GM23338 (cell line): Measurements from ENCODE around the gene FCGBP. TPM values are rescaled to one million over a fixed set of nuclear protein-coding genes. Genes with fewer than 3 reads are reported as not detected.

Source experiments
- ATAC-seq: fragments of 200-7000 bp; cut with Tn5 transposase; 3 replicates; pipeline ENCODE4 v1.9.1; 2020
- DNase-seq: peaks from one replicate; pipeline ENCODE4 v3.0.0-alpha.2; 2015; ENCODE audit warnings: low spot score
- H2AFZ ChIP-seq: fragments of 200-600 bp; sonication (generic); 2 replicates; pipeline ENCODE4 v1.8.0; 2016; ENCODE audit warnings: antibody characterized with exemption, mild to moderate bottlenecking, moderate library complexity
- H3F3A ChIP-seq: fragments of 200-600 bp; sonication (generic); replicated peaks from 2 replicates; pipeline ENCODE4 v1.8.0; 2017; ENCODE audit warnings: antibody characterized with exemption, mixed run types, low read depth
- H3K27ac ChIP-seq: fragments of 200-600 bp; sonication (generic); 2 replicates; pipeline ENCODE4 v1.6.1; 2016; ENCODE audit warnings: low read depth
- H3K27me3 ChIP-seq: fragments of 200-600 bp; sonication (generic); 2 replicates; pipeline ENCODE4 v1.8.0; 2016; ENCODE audit warnings: mild to moderate bottlenecking, mixed run types, moderate library complexity; ENCODE audit not compliant: insufficient read depth
- H3K36me3 ChIP-seq: fragments of 200-600 bp; sonication (generic); 2 replicates; pipeline ENCODE4 v1.8.0; 2016; ENCODE audit warnings: mild to moderate bottlenecking; ENCODE audit not compliant: insufficient read depth
- H3K4me1 ChIP-seq: fragments of 200-600 bp; sonication (generic); 2 replicates; pipeline ENCODE4 v1.8.0; 2016; ENCODE audit warnings: mild to moderate bottlenecking, moderate library complexity; ENCODE audit not compliant: insufficient read depth
- H3K4me2 ChIP-seq: fragments of 200-600 bp; sonication (generic); 2 replicates; pipeline ENCODE4 v1.7.1; 2017; ENCODE audit warnings: mixed run types
- H3K4me3 ChIP-seq: fragments of 200-600 bp; sonication (generic); 2 replicates; pipeline ENCODE4 v1.6.1; 2016; ENCODE audit warnings: mixed run types
- H3K79me2 ChIP-seq: fragments of 200-600 bp; sonication (generic); replicated peaks from 2 replicates; pipeline ENCODE4 v1.8.0; 2017; ENCODE audit warnings: mild to moderate bottlenecking; ENCODE audit not compliant: insufficient read depth
- H3K9me2 ChIP-seq: fragments of 200-600 bp; sonication (generic); 2 replicates; pipeline ENCODE4 v1.8.0; 2017; ENCODE audit not compliant: insufficient read depth
- H4K20me1 ChIP-seq: fragments of 200-600 bp; sonication (generic); replicated peaks from 2 replicates; pipeline ENCODE4 v1.8.0; 2017; ENCODE audit warnings: mild to moderate bottlenecking; ENCODE audit not compliant: insufficient read depth
- H3K27ac Mint-ChIP-seq: 2 replicates; pipeline ENCODE4 v1.8.0; 2020; ENCODE audit warnings: inconsistent platforms, mild to moderate bottlenecking, moderate library complexity, mixed read lengths
- H3K27me3 Mint-ChIP-seq: 3 replicates; pipeline ENCODE4 v1.8.0; 2022; ENCODE audit warnings: low read depth, mild to moderate bottlenecking, moderate library complexity, mixed read lengths, inconsistent platforms; ENCODE audit not compliant: insufficient read depth, poor library complexity
- H3K36me3 Mint-ChIP-seq: 3 replicates; pipeline ENCODE4 v1.8.0; 2021; ENCODE audit warnings: low read depth, mild to moderate bottlenecking, inconsistent platforms, moderate library complexity, mixed read lengths
- H3K4me1 Mint-ChIP-seq: 3 replicates; pipeline ENCODE4 v1.8.0; 2020; ENCODE audit warnings: mild to moderate bottlenecking, inconsistent platforms, mixed read lengths
- H3K4me3 Mint-ChIP-seq: 3 replicates; pipeline ENCODE4 v1.8.0; 2021; ENCODE audit warnings: moderate library complexity, mild to moderate bottlenecking, inconsistent platforms, mixed read lengths
- H3K9me3 Mint-ChIP-seq: 3 replicates; pipeline ENCODE4 v1.8.0; 2020; ENCODE audit warnings: moderate library complexity, mild to moderate bottlenecking, inconsistent platforms, mixed read lengths
- CREB1 ChIP-seq: fragments of 250-450 bp; sonication (Bioruptor Pico); IDR thresholded peaks from 2 replicates; pipeline ENCODE4 v1.5.0; 2020; ENCODE audit warnings: low read depth, mild to moderate bottlenecking, moderate library complexity
- CTCF ChIP-seq, 2 experiments: fragments of 200-600 bp in 1 of 2; sonication (generic) in 1 of 2; conservative IDR thresholded peaks; 2 replicates each; pipeline versions ENCODE4 v1.5.1 to v1.6.1; 2016 to 2017; ENCODE audit warnings: antibody characterized with exemption in 2 of 2, low read depth in 2 of 2, mild to moderate bottlenecking in 2 of 2, moderate library complexity in 1 of 2
- ETS1 ChIP-seq: IDR thresholded peaks from 2 replicates; pipeline ENCODE4 v1.6.1; 2016; ENCODE audit warnings: antibody characterized with exemption
- EZH2 ChIP-seq: fragments of 200-600 bp; sonication (generic); IDR thresholded peaks from one replicate; pipeline ENCODE4 v1.8.0; 2017; ENCODE audit warnings: antibody characterized with exemption, mild to moderate bottlenecking, low read depth; ENCODE audit not compliant: unreplicated experiment
- EZH2phosphoT487 ChIP-seq: fragments of 200-600 bp; sonication (generic); IDR thresholded peaks from one replicate; pipeline ENCODE4 v1.8.1; 2018; ENCODE audit warnings: antibody characterized with exemption; ENCODE audit not compliant: unreplicated experiment
- JUNB ChIP-seq: IDR thresholded peaks from one replicate; pipeline ENCODE4 v1.6.1; 2016; ENCODE audit warnings: antibody characterized with exemption; ENCODE audit not compliant: unreplicated experiment
- NANOG ChIP-seq: IDR thresholded peaks from 2 replicates; pipeline ENCODE4 v1.6.1; 2016; ENCODE audit warnings: antibody characterized with exemption, borderline replicate concordance
- POLR2AphosphoS5 ChIP-seq: IDR thresholded peaks from 2 replicates; pipeline ENCODE4 v1.6.1; 2016; ENCODE audit warnings: antibody characterized with exemption, low read depth
- STAT1 ChIP-seq: IDR thresholded peaks from one replicate; pipeline ENCODE4 v1.6.1; 2016; ENCODE audit warnings: antibody characterized with exemption; ENCODE audit not compliant: unreplicated experiment
- ZNF114 ChIP-seq: fragments of 250-450 bp; sonication (Bioruptor Pico); IDR thresholded peaks from 2 replicates; pipeline ENCODE4 v1.5.0; 2020; ENCODE audit warnings: mild to moderate bottlenecking, moderate library complexity
- ZNF331 ChIP-seq: fragments of 250-450 bp; sonication (Bioruptor Pico); IDR thresholded peaks from 2 replicates; pipeline ENCODE4 v1.5.0; 2020; ENCODE audit warnings: low read depth, mild to moderate bottlenecking, moderate library complexity
- ZNF462 ChIP-seq: fragments of 250-450 bp; sonication (Bioruptor Pico); IDR thresholded peaks from 2 replicates; pipeline ENCODE4 v1.5.0; 2020; ENCODE audit warnings: mild to moderate bottlenecking, moderate library complexity
- polyA plus RNA-seq: library from polyadenylated mRNA; unstranded; fragments of >200 nt; fragmentation: Nextera tagmentation; extraction: Ambion mirVana; gene quantifications from 2 replicates; pipeline ENCODE4 v1.2.1, GENCODE V29; 2016
- total RNA-seq: library from RNA; depleted of rRNA; stranded (reverse); fragments of >200 nt; shearing (Covaris generic); gene quantifications from 2 replicates; pipeline ENCODE4 v1.2.3, GENCODE V29; 2014
- TF ChIP-seq, protein P1 (sequence below): IDR thresholded peaks from one replicate; pipeline ENCODE4 v1.6.1; 2018; ENCODE audit warnings: antibody characterized with exemption; ENCODE audit not compliant: unreplicated experiment

FCGBP gene
- total and polyA plus RNA-seq, 2 experiments from 2014 or later = 0.44 to 3.6 TPM

- no peaks in the 10 kb centered on the region for H3K27me3 ChIP-seq
- peaks cover 92% of the 10 kb centered on the region for H3K36me3 Mint-ChIP-seq
- no peak overlapping the region for H3K27ac Mint-ChIP-seq
- peaks cover 4% of the 10 kb centered on the region for H4K20me1 ChIP-seq
- H3K27me3 Mint-ChIP-seq = peaks cover 4% of the 10 kb centered on the region
- H3K9me3 Mint-ChIP-seq = peaks cover 38% of the 10 kb centered on the region
- H3K36me3 ChIP-seq = peaks cover 16% of the 10 kb centered on the region
- H2AFZ ChIP-seq = no peak overlapping the region
- H3K4me1 Mint-ChIP-seq = no peaks in the 10 kb centered on the region
- no peak overlapping the region for H3K4me3 ChIP-seq
- H3F3A ChIP-seq = no peaks in the 10 kb centered on the region
- no peaks in the 10 kb centered on the region for H3K4me1 ChIP-seq
- no peak overlapping the region for H3K4me3 Mint-ChIP-seq
- peaks cover 44% of the 10 kb centered on the region for H3K79me2 ChIP-seq
- H3K27ac ChIP-seq = no peak overlapping the region
- H3K4me2 ChIP-seq = no peak overlapping the region
- ATAC-seq (no peak), DNase-seq (no peak)
- no peaks in the 10 kb centered on the region for H3K9me2 ChIP-seq
- TF ChIP-seq NANOG (no peak), POLR2AphosphoS5 (no peak), ZNF331 (CRISPR knock-in tag) (no peak), EZH2 (no peak), CTCF (conservative IDR thresholded peaks at IDR 0.05; ENCODE audit: low read depth in 2 of 2) (no peak), ETS1 (no peak), JUNB (no peak), STAT1 (no peak), CREB1 (CRISPR knock-in tag) (no peak), ZNF462 (CRISPR knock-in tag) (no peak), EZH2phosphoT487 (no peak), ZNF114 (no peak)
- TF ChIP-seq, protein P1, sequence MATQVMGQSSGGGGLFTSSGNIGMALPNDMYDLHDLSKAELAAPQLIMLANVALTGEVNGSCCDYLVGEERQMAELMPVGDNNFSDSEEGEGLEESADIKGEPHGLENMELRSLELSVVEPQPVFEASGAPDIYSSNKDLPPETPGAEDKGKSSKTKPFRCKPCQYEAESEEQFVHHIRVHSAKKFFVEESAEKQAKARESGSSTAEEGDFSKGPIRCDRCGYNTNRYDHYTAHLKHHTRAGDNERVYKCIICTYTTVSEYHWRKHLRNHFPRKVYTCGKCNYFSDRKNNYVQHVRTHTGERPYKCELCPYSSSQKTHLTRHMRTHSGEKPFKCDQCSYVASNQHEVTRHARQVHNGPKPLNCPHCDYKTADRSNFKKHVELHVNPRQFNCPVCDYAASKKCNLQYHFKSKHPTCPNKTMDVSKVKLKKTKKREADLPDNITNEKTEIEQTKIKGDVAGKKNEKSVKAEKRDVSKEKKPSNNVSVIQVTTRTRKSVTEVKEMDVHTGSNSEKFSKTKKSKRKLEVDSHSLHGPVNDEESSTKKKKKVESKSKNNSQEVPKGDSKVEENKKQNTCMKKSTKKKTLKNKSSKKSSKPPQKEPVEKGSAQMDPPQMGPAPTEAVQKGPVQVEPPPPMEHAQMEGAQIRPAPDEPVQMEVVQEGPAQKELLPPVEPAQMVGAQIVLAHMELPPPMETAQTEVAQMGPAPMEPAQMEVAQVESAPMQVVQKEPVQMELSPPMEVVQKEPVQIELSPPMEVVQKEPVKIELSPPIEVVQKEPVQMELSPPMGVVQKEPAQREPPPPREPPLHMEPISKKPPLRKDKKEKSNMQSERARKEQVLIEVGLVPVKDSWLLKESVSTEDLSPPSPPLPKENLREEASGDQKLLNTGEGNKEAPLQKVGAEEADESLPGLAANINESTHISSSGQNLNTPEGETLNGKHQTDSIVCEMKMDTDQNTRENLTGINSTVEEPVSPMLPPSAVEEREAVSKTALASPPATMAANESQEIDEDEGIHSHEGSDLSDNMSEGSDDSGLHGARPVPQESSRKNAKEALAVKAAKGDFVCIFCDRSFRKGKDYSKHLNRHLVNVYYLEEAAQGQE = no peak
Measured at GRCh38 chr19:39982883-39983282, 48.4 kb upstream of the FCGBP start.
